T-helper 1 cell (primary cell): ENCODE measurements around the gene PC.
A peak's percentile ranks its signal among the peaks of the same experiment; 100 is the strongest.
"Not testable (repeated sequence)": the region's sequence is repeated elsewhere in the genome, so short reads cannot be mapped to it uniquely, and the experiment has no call there.

ENCODE experiments used
- DNase-seq, 5 donors: peaks; one replicate each; pipeline ENCODE4 v3.0.0-alpha.2; 2012 to 2020

PC gene

GRCh38 chr11:66979336-66979980 lies 21.3 kb upstream of the PC start:
- DNase-seq: no peak

GRCh38 chr11:66978717-66979116 lies 20.5 kb upstream of the PC start:
- DNase-seq: no peak

DNA sequence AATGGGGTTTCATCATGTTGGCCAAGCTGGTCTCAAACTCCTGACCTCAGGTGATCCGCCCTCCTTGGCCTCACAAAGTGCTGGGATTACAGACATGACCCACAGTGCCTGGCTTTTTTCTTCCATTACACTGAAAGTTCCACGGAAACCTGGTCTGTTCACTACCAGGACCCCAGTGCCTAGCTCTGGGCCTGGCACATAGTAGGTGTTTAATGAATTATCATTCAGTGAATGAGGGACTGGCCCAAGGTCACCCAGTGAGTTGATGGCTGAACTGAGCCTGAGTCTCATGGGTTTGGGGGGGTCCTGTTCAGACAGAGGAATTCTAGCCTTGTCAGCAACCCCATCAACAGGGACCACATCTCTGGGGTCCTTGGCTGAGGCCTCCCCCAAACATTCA lies 20.0 kb upstream of the PC start:
- DNase-seq: no peak

DNA sequence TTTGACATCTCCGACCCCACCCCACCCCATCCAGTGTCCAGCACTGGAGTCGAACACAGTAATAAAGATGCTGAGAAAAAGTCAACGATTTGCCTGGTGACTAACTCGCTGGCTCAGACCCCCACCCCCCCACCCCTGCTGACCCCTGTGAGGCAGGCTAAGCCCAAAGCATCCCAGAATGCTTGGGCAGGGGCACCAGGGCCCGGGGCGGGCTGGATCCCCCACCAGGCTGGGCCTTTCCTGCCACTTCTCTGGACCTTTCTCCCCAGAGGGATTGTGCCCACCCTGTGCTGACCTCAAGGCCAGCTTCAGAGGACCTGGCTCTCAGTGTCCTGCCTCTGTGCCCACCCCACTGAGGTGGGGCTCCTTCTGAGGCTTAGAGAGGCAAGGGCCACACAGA lies 18.7 kb upstream of the PC start:
- no peak for DNase-seq

GRCh38 chr11:66976028-66976467 lies 17.9 kb upstream of the PC start:
- DNase-seq: peak in 1 of 5 donors; percentile 3

- no peak for DNase-seq
Measured at GRCh38 chr11:66975405-66976027, 17.3 kb upstream of the PC start.

DNA sequence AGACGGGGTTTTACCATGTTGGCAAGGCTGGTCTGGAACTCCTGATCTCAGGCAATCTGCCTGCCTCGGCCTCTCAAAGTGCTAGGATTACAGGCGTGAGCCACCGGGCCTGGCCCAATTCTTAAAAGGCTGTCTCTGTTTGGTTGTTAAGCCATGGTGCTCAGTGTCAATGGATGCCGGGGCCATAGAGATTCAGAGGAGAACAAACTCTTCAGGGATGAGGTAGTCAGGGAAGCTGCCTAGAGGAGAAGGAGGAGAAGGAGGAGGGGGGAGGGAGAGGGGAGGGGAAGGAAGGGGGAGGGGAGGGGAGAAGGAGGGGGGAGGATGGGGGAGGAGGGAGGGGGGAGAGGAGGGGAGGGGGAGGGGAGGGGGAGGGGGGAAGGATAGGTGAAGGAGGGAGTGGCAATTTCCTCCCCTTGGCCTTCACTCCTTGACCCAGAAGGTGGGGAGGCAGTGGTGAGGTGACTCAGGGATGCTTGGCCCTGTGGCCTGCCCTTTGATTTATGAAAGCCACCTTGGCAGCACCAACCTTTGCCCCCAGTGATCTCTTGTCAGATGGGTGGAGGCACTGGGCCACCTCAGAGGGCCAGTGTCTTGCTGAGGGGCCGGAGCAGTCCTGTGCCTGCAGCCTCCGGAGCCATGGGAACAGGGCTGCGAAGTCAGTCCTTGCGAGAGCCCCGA lies 16.7 kb upstream of the PC start, which contains the start of gene C11orf86:
TSS of gene C11orf86 (plus strand) at position 581 of the 681 bp plus-strand sequence. CDS start at position 640, 59 bp downstream.
- DNase-seq: no peak

DNA sequence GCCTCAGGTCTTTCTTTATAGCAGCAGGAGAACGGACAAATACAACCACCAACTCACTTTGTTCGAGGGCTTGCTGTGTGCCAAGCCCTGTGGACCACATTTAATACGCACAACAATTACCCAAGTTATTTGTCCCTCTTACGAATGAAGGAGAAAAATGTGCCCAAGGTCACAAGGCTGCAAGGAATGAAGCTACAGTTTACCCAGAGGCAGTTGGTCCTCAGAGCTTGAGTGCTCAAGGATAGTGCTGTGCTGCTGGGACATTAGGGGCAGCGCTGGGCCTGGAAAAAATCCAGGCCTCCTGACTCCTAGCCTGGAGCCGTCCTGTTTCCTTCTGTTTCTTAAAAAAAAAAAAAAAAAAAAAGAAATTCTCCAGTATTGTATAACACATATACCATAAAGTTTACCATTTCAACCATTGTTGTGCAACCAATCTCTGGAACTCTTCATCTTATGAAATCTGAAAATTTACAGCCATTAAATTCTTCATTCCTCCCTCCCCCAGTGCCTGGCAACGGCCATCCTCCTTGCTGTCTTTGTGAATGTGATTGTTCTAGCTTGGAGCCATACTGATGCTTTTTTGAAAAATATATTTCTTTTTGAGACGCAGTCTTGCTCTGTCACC lies 15.9 kb upstream of the PC start:
- no peak for DNase-seq

- no peak for DNase-seq
Measured at GRCh38 chr11:66971488-66971887, 13.3 kb upstream of the PC start.

DNA sequence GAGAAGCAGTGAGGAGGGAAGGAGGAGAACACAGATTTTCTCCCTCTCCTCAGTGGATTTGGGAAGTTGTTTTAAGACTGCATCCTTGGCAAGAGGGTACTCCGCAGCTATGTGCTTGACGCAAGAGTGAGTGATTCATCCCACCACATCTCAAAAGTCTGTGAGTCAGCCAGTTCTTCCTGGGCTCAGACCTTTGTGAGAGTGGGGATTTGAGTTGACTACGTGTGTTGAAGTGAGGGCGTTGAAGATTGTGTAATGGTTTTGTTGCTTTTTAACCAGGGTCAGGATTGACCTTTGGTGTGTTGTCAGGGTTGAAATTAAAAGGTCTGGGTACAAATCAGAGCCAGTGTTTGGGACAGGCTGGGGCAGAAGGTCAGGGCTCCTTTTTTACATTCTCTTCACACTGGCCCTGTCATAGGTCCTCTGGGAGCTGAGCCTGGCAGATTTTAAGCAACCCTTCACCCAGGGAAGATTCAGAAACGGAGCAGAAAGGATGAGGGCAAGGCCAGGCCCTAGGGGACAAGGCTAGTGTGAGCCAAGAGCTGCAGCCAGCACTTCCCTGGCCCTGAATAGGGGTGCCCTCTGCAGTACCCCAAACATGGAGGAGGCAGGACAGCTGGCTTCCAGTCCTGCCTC lies 12.7 kb upstream of the PC start:
- peak in 1 of 5 donors; percentile 52 for DNase-seq

DNA sequence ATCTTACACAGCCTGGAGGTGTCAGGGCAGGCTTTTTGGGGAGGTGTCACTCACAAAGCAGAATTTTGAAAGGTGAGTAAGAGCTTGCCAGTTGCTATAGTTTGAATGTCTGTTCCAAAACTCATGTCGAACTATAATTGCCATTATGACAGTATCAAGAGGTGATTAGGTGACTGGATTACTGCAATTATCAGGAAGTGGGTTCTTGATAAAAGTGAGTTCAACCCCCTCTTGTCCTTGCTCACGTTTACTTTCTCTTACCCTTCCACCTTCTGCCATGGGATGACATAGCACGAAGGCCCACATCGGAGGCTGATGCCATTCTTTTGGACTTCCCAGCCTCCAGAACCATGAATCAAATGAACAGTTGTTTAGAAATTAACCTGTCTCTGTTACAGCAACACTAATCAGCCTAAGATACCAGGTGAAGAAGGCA lies 12.2 kb upstream of the PC start:
- DNase-seq: no peak

DNA sequence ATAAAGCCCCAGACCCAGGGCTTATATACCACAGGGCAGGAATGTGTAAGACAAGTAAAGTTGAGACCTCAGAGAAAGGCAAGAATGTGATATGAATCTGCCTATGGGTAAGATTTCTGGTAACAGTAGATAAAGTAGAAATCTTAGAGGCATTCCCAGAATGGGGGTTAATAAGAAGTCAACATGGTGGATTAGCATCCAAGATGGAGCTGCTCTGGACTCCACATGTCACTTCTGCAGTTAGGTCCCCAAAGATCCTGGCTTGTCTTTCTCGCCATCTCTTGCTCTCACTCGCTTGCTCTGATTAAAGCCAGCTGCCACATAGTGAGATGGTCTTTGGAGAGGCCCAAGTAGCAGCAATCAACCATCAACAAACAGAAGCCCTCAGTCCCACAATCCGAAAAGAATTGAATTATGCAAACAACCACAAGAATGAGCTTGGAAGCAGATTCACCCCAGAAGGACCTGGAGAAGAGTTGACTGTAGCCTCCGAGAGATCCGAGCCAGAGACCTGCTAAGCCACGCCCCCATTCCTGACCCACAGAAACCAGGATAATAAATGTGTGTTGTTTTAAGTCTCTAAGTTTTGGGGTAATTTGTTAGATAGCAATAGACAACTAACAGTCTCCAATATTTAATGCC lies 11.5 kb upstream of the PC start:
- no peak for DNase-seq

- DNase-seq: no peak
Measured at GRCh38 chr11:66967670-66968425, 9.7 kb upstream of the PC start.

DNA sequence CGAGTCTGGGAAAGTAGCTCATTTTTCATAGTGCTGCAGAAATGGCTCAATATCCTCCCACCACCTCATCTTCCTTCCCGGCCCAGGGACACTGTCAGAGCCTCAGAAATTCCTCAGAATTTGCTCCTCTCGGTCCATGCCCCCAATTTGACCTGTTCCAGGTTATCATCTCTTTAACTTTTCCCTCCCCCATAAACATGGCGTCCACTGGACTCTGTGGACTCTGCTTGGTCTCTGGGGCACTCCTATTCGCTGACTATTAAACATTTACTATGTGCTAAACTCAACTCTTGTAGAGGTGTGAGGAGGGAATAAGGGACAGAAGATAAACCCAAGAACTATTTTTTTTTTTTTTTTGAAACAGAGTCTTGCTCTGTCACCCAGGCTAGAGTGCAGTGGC lies 8.2 kb upstream of the PC start:
- DNase-seq: no peak

DNA sequence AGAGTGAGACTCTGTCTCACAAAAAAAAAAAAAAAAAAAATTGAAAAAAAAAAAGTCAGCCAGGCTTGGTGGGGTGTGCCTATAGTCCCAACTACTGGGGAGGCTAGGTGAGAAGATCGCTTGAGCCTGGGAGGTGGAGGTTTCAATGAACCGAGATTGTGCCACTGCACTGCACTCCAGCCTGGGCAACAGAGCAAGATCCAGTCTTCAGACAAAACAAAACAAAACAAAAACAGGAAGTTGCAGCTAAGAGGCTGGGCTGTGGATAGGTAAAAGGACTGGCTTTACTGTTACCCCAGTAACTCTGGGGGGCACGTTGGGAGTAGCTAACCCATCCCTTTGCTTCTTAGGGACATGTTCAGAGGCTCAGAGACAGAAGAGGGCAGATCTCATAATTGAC lies 6.3 kb upstream of the PC start:
- DNase-seq: no peak

GRCh38 chr11:66962801-66963200 lies 4.6 kb upstream of the PC start:
- DNase-seq: no peak

DNA sequence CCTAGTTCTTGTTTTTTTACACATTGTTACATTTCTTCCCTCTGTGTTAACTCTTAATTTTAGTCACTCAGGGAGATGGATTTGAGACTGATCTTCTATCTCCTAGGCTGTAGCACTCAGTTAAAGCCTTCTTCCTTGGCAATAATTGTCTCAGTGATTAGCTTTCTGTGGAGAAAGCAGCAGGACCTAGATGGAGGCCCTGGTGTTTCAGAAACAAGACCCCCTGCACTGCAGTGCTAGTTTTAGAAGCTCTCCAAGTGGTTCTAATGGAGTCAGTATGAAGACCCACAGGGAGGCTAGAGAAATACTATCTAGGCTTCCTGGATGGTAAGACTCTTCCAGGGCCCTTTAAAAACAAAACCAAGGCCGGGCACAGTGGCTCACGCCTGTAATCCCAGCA lies 4.1 kb upstream of the PC start:
- no peak for DNase-seq

GRCh38 chr11:66961691-66962213 lies 3.6 kb upstream of the PC start:
- DNase-seq: not testable (repeated sequence)

GRCh38 chr11:66958956-66959274 lies 732 bp upstream of the PC start:
- no peak for DNase-seq

DNA sequence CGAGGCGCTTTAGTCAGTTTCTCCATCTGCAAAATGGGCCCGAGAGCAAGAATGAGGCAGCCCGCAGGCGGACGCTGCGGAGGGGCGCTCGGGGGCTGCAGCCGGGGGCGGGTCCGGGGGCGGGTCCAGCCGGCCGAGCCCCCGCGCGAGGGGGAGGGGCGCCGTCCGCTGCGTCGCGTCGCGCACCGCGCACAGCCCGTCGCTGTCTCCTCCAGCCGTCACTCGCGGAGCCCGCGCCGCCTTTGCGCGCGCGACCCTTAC lies 282 bp downstream of the PC start:
- DNase-seq: peak in 1 of 5 donors; percentile 16

DNA sequence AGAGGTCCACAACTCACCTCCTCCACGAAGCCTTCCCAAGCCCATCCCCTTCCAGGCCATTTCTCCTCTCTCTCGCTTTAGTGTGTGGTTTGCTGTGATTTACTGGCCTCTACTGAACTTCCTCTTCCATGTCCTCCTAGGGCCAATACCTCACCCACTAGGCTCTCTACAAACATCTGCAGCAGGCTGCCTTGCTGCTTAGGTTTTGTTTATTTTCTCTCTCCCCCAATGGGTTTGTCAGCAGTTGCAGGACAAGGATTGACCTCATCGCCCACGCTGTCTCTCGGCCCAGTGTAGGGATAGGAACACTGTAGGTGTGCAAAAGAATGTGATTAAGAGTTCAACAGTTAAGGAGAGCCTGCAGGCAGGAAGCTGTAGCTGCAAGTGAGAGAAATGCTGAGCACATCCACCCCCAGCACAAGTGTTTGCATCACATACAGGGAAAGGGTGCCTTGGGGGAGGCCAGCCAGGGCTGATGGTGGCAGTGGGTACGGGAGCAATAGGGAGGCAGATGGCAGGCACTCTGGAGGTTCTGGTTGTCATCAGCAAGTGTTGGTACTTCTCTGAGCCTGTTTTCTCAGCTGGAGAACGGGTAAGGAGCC lies 1.4 kb downstream of the PC start:
- DNase-seq: no peak
